SK-N-SH (cell line): ENCODE measurements around the gene RAD51B. TPM values are rescaled to one million over a fixed set of nuclear protein-coding genes. Genes with fewer than 3 reads are reported as not detected.

Source experiments
- CTCF ChIA-PET: fragments of 300-600, 350-600 bp; formaldehyde crosslinking; extraction: SDS; loops from one replicate; lab custom pipeline; 2021; lab: Yijun Ruan, JAX
- POLR2A ChIA-PET: fragments of 350-600 bp; sonication (Branson Sonifier 250); formaldehyde crosslinking; extraction: SDS; loops from one replicate; lab custom pipeline; 2020; ENCODE audit warnings: antibody characterized with exemption, inconsistent platforms; lab: Yijun Ruan, JAX
- DNase-seq: peaks from one replicate; pipeline ENCODE4 v3.0.0; 2012
- H2AFZ ChIP-seq: fragments of 200-600 bp; sonication (generic); 2 replicates; pipeline ENCODE4 v1.8.1; 2016; ENCODE audit warnings: antibody characterized with exemption, mild to moderate bottlenecking, low read depth
- H3F3A ChIP-seq: fragments of 200-600 bp; sonication (generic); replicated peaks from 2 replicates; pipeline ENCODE3; 2016; ENCODE audit warnings: antibody characterized with exemption, mild to moderate bottlenecking; ENCODE audit not compliant: insufficient read depth
- H3K27ac ChIP-seq, 2 experiments: fragments of 200-500 bp in 1 of 2; fragments of 200-600 bp in 1 of 2; sonication (Bioruptor generic) in 1 of 2; sonication (generic), shearing (Covaris generic) in 1 of 2; 2 replicates each; pipeline versions ENCODE4 v1.5.1 to v1.6.1; 2014 to 2016; ENCODE audit warnings: low read depth in 2 of 2, inconsistent platforms in 1 of 2, low read length in 1 of 2, mild to moderate bottlenecking in 1 of 2, mixed read lengths in 1 of 2
- H3K27me3 ChIP-seq: fragments of 200-600 bp; sonication (generic), shearing (Covaris generic); 2 replicates; pipeline ENCODE4 v1.6.1; 2016; ENCODE audit warnings: mixed run types; ENCODE audit not compliant: insufficient read depth
- H3K36me3 ChIP-seq, 2 experiments: fragments of 200-500 bp in 1 of 2; fragments of 200-600 bp in 1 of 2; sonication (Bioruptor generic) in 1 of 2; sonication (generic) in 1 of 2; replicated peaks in 1 of 2; 2 replicates each; pipeline versions ENCODE3 to v1.5.1; 2014 to 2016; ENCODE audit warnings: low read length in 1 of 2, mild to moderate bottlenecking in 1 of 2; ENCODE audit not compliant: insufficient read depth in 2 of 2, control insufficient read depth in 1 of 2
- H3K4me1 ChIP-seq, 2 experiments: fragments of 200-500 bp in 1 of 2; fragments of 200-600 bp in 1 of 2; sonication (Bioruptor generic) in 1 of 2; sonication (generic), shearing (Covaris generic) in 1 of 2; 2 replicates each; pipeline versions ENCODE4 v1.5.1 to v1.6.1; 2014 to 2016; ENCODE audit warnings: low read depth in 1 of 2, low read length in 1 of 2, mixed run types in 1 of 2; ENCODE audit not compliant: insufficient read depth in 2 of 2, control insufficient read depth in 1 of 2
- H3K4me2 ChIP-seq: fragments of 200-600 bp; sonication (generic), shearing (Covaris generic); 2 replicates; pipeline ENCODE4 v1.6.1; 2017; ENCODE audit warnings: mixed run types
- H3K4me3 ChIP-seq, 2 experiments: fragments of 200-500 bp in 1 of 2; fragments of 200-600 bp in 1 of 2; sonication (Bioruptor generic) in 1 of 2; sonication (generic), shearing (Covaris generic) in 1 of 2; 2 replicates each; pipeline versions ENCODE4 v1.5.1 to v1.8.1; 2014 to 2016; ENCODE audit warnings: low read depth in 2 of 2, inconsistent platforms in 1 of 2, low read length in 1 of 2, mild to moderate bottlenecking in 1 of 2, mixed read lengths in 1 of 2, moderate library complexity in 1 of 2
- H3K79me2 ChIP-seq: fragments of 200-600 bp; sonication (generic); 2 replicates; pipeline ENCODE4 v1.8.1; 2017; ENCODE audit warnings: mild to moderate bottlenecking; ENCODE audit not compliant: insufficient read depth
- H3K9ac ChIP-seq: fragments of 200-600 bp; sonication (generic); 2 replicates; pipeline ENCODE4 v1.6.1; 2017; ENCODE audit warnings: mixed run types
- H3K9me2 ChIP-seq: fragments of 200-600 bp; sonication (generic); 2 replicates; pipeline ENCODE4 v1.6.1; 2017; ENCODE audit warnings: mixed run types
- H3K9me3 ChIP-seq: fragments of 200-600 bp; sonication (generic); 2 replicates; pipeline ENCODE4 v1.6.1; 2017; ENCODE audit warnings: mixed run types, mild to moderate bottlenecking, moderate library complexity
- H4K20me1 ChIP-seq: fragments of 200-600 bp; sonication (generic); 2 replicates; pipeline ENCODE4 v1.6.1; 2017; ENCODE audit warnings: mild to moderate bottlenecking, mixed run types; ENCODE audit not compliant: insufficient read depth
- CHD2 ChIP-seq: fragments of 150-350 bp; IDR thresholded peaks from 2 replicates; pipeline ENCODE4 v1.6.1; 2018; ENCODE audit warnings: low read length; ENCODE audit not compliant: partially characterized antibody
- EZH2phosphoT487 ChIP-seq: fragments of 200-600 bp; sonication (generic); IDR thresholded peaks from 2 replicates; pipeline ENCODE4 v1.6.1; 2017; ENCODE audit warnings: low read depth, mixed run types, mild to moderate bottlenecking, antibody characterized with exemption, moderate library complexity, borderline replicate concordance
- FOXJ3 ChIP-seq: sonication (generic); formaldehyde crosslinking; IDR thresholded peaks from 2 replicates; pipeline ENCODE4 v1.5.1; 2020; ENCODE audit warnings: mild to moderate bottlenecking, missing genetic modification reagents
- GABPA ChIP-seq: IDR thresholded peaks from 2 replicates; pipeline ENCODE4 v1.4.0; 2012; ENCODE audit warnings: low read depth, mild to moderate bottlenecking
- JUND ChIP-seq: IDR thresholded peaks from 2 replicates; pipeline ENCODE4 v1.4.0; 2012
- MXI1 ChIP-seq: IDR thresholded peaks from 2 replicates; pipeline ENCODE4 v1.6.1; 2012; ENCODE audit warnings: mild to moderate bottlenecking, low read depth, low read length, improper control_type of control experiment
- NFIC ChIP-seq: IDR thresholded peaks from 2 replicates; pipeline ENCODE4 v1.4.0; 2012; ENCODE audit warnings: borderline replicate concordance
- RAD21 ChIP-seq: IDR thresholded peaks from 2 replicates; pipeline ENCODE4 v1.6.1; 2012; ENCODE audit warnings: mild to moderate bottlenecking, low read length
- RCOR1 ChIP-seq: fragments of 150-350 bp; IDR thresholded peaks from 2 replicates; pipeline ENCODE4 v1.6.1; 2017; ENCODE audit warnings: antibody characterized with exemption, low read length
- RFX5 ChIP-seq: IDR thresholded peaks from 2 replicates; pipeline ENCODE4 v1.6.1; 2012; ENCODE audit warnings: mild to moderate bottlenecking, improper control_type of control experiment, low read length
- TEAD4 ChIP-seq: IDR thresholded peaks from 2 replicates; pipeline ENCODE4 v1.4.0; 2012; ENCODE audit warnings: mild to moderate bottlenecking, borderline replicate concordance; ENCODE audit not compliant: insufficient read depth
- WGBS: methylation state at CpG from one replicate; pipeline ENCODE4 v1.1.6; 2017; ENCODE audit warnings: low lambda C conversion rate; 5-methylcytosine and 5-hydroxymethylcytosine counted together
- polyA plus RNA-seq, 3 experiments: library from polyadenylated mRNA; depleted of rRNA; stranded (reverse); fragments of >200 nt; gene quantifications; 2 replicates each; pipeline ENCODE4 v1.2.3, GENCODE V29; 2012
- TF ChIP-seq, protein P1 (sequence below): fragments of 150-350 bp; IDR thresholded peaks from 2 replicates; pipeline ENCODE4 v1.6.1; 2017; ENCODE audit warnings: antibody characterized with exemption, low read length, low read depth, borderline replicate concordance
- TF ChIP-seq, protein P2 (sequence below): fragments of 200-600 bp; sonication (generic); IDR thresholded peaks from 2 replicates; pipeline ENCODE4 v1.6.1; 2017; ENCODE audit warnings: antibody characterized with exemption, mild to moderate bottlenecking, moderate library complexity

Gene RAD51B
- polyA plus RNA-seq, 1 of the 3 experiments (the other 2 are of a cell fraction), result 6.0 TPM

DNA sequence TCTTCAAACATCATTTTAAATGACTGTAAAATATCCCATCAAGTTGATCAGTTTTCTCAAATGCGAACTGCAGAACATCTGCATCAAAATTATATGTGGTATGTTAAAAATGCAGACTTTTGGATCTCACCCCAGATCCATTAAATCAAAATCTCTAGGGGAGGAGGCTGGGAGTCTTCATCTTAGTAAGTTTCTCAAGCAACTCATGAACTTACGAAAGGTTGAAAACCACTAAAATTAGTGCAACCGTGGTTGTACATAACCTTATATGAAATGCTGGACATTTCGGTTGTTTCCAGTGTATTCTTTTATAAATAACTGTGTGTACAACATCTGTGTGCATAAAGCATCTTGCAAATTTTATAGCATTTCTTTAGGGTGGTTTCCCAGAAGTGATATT, 934.1 kb downstream of the RAD51B start:
- CTCF ChIA-PET, result no interaction called here
- 83% methylated on average over 4 of the region's 4 CpGs for WGBS
- Histone ChIP-seq H3K9me3 (no peaks in the 10 kb centered on the region), H4K20me1 (no peaks in the 10 kb centered on the region), H3K27me3 (no peaks in the 10 kb centered on the region), H3K79me2 (no peaks in the 10 kb centered on the region), H3K9ac (no peak overlapping the region), H3K9me2 (no peaks in the 10 kb centered on the region), H3F3A (no peaks in the 10 kb centered on the region), H3K4me1 (peaks cover 0 to 13% of the 10 kb centered on the region in 2 experiments; a peak in 2 of 4 replicates), H2AFZ (no peak overlapping the region), H3K27ac (no peak overlapping the region), H3K4me3 (no peak overlapping the region)
- POLR2A ChIA-PET, result no interaction called here
- no peak for DNase-seq
- TF ChIP-seq JUND (no peak), TEAD4 (no peak), MXI1 (no peak), RFX5 (no peak), NFIC (no peak), EZH2phosphoT487 (no peak), RCOR1 (no peak), RAD21 (no peak), FOXJ3 (no peak), CHD2 (no peak)
- TF ChIP-seq, protein P1, sequence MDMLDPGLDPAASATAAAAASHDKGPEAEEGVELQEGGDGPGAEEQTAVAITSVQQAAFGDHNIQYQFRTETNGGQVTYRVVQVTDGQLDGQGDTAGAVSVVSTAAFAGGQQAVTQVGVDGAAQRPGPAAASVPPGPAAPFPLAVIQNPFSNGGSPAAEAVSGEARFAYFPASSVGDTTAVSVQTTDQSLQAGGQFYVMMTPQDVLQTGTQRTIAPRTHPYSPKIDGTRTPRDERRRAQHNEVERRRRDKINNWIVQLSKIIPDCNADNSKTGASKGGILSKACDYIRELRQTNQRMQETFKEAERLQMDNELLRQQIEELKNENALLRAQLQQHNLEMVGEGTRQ, result no peak
- TF ChIP-seq, protein P2, sequence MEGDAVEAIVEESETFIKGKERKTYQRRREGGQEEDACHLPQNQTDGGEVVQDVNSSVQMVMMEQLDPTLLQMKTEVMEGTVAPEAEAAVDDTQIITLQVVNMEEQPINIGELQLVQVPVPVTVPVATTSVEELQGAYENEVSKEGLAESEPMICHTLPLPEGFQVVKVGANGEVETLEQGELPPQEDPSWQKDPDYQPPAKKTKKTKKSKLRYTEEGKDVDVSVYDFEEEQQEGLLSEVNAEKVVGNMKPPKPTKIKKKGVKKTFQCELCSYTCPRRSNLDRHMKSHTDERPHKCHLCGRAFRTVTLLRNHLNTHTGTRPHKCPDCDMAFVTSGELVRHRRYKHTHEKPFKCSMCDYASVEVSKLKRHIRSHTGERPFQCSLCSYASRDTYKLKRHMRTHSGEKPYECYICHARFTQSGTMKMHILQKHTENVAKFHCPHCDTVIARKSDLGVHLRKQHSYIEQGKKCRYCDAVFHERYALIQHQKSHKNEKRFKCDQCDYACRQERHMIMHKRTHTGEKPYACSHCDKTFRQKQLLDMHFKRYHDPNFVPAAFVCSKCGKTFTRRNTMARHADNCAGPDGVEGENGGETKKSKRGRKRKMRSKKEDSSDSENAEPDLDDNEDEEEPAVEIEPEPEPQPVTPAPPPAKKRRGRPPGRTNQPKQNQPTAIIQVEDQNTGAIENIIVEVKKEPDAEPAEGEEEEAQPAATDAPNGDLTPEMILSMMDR, result no peak
- TF ChIP-seq, all 33 proteins: peak for 0
- Histone ChIP-seq H3K4me2 (no peak overlapping the region), H3K36me3 (no peaks in the 10 kb centered on the region)

DNA sequence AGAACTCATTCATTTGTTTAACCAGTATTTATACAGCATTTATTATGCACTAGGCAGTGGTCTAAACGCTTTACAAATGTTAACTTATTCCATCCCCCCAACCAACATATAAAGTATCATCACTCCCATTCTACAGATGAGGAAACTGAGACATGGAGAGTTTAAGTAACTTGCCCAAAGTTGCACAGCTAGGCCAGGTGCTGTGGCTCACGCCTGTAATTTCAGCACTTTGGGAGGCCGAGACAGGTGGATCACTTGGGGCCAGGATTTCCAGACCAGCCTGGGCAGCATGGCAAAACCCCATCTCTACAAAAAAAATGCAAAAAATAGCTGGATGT, 935.4 kb downstream of the RAD51B start:
- Histone ChIP-seq H3K9ac (no peak overlapping the region), H3K9me3 (no peaks in the 10 kb centered on the region), H3K4me3 (no peak overlapping the region), H3K9me2 (no peaks in the 10 kb centered on the region), H4K20me1 (no peaks in the 10 kb centered on the region), H3K79me2 (no peaks in the 10 kb centered on the region), H3F3A (peaks cover 5% of the 10 kb centered on the region), H3K27me3 (no peaks in the 10 kb centered on the region), H2AFZ (no peak overlapping the region), H3K4me2 (no peak overlapping the region), H3K27ac (no peak overlapping the region), H3K36me3 (no peaks in the 10 kb centered on the region), H3K4me1 (peaks cover 0 to 13% of the 10 kb centered on the region in 2 experiments; a peak in 2 of 4 replicates)
- WGBS, result 92% methylated on average over 3 of the region's 3 CpGs
- no peak for DNase-seq
- ChIA-PET POLR2A (no interaction called here), CTCF (interaction anchor here (1.0 kb wide), 1 partner anchor 10 kb away, joined by 4 read pairs; no protein-coding TSS in a partner anchor)
- TF ChIP-seq RAD21, result no peak
- no peak for TF ChIP-seq GABPA
